ENCODE results near the gene NDOR1. TPM values are rescaled to one million over a fixed set of nuclear protein-coding genes. Genes with fewer than 3 reads are reported as not detected.

The NDOR1 gene
- total RNA-seq, 1 experiment from 2014 or later: 23.8 TPM

GRCh38 chr9:137198902-137199283, 6.6 kb upstream of the NDOR1 start:
- no peak for DNase-seq (ENCODE audit: low spot score)

GRCh38 chr9:137199411-137200121, 5.9 kb upstream of the NDOR1 start:
- DNase-seq (ENCODE audit: low spot score): no peak

GRCh38 chr9:137200311-137201204, 4.9 kb upstream of the NDOR1 start, which contains the start of gene TPRN:
TPRN (minus strand) TSS chr9:137200741; CDS start chr9:137200711, 30 bp downstream.
- peak; percentile 100 for DNase-seq (ENCODE audit: low spot score)

GRCh38 chr9:137201205-137201868, 4.2 kb upstream of the NDOR1 start:
- no peak for DNase-seq (ENCODE audit: low spot score)

- no peak for DNase-seq (ENCODE audit: low spot score)
These were observed 2.5 kb upstream of the NDOR1 start for GRCh38 chr9:137202966-137203365.

- DNase-seq (ENCODE audit: low spot score): no peak
These were observed 772 bp upstream of the NDOR1 start for GRCh38 chr9:137204731-137205125.

GRCh38 chr9:137206602-137207001, 1.1 kb downstream of the NDOR1 start:
- no peak for DNase-seq (ENCODE audit: low spot score)

GRCh38 chr9:137211532-137211931, 6.0 kb downstream of the NDOR1 start:
- DNase-seq (ENCODE audit: low spot score): no peak

- DNase-seq (ENCODE audit: low spot score): no peak
These were observed 7.0 kb downstream of the NDOR1 start for GRCh38 chr9:137212520-137212919.

- no peak for DNase-seq (ENCODE audit: low spot score)
These were observed 7.9 kb downstream of the NDOR1 start for GRCh38 chr9:137213160-137214060.

GRCh38 chr9:137214620-137215019, 9.1 kb downstream of the NDOR1 start:
- no peak for DNase-seq (ENCODE audit: low spot score)

GRCh38 chr9:137215196-137215986, 9.9 kb downstream of the NDOR1 start:
- no peak for DNase-seq (ENCODE audit: low spot score)

GRCh38 chr9:137216188-137216965, 10.9 kb downstream of the NDOR1 start:
- no peak for DNase-seq (ENCODE audit: low spot score)

- DNase-seq (ENCODE audit: low spot score): no peak
These were observed 12.0 kb downstream of the NDOR1 start for GRCh38 chr9:137217276-137218211.

GRCh38 chr9:137218212-137218753, 12.8 kb downstream of the NDOR1 start:
- DNase-seq (ENCODE audit: low spot score): no peak

GRCh38 chr9:137218754-137219271, 13.3 kb downstream of the NDOR1 start:
- peak; percentile 92 for DNase-seq (ENCODE audit: low spot score)

GRCh38 chr9:137219757-137220316, 14.3 kb downstream of the NDOR1 start:
- DNase-seq (ENCODE audit: low spot score): no peak

Measured in A172 (cell line).